NCI-H82 treated with DMSO at 0.1 percent for 48 hours (cell line): ENCODE measurements around the gene TXN2.

Source experiments
- DNase-seq: peaks from one replicate; lab custom pipeline; 2025; ENCODE audit not compliant: unreplicated experiment; lab: John Stamatoyannopoulos, UW

TXN2 gene

DNA sequence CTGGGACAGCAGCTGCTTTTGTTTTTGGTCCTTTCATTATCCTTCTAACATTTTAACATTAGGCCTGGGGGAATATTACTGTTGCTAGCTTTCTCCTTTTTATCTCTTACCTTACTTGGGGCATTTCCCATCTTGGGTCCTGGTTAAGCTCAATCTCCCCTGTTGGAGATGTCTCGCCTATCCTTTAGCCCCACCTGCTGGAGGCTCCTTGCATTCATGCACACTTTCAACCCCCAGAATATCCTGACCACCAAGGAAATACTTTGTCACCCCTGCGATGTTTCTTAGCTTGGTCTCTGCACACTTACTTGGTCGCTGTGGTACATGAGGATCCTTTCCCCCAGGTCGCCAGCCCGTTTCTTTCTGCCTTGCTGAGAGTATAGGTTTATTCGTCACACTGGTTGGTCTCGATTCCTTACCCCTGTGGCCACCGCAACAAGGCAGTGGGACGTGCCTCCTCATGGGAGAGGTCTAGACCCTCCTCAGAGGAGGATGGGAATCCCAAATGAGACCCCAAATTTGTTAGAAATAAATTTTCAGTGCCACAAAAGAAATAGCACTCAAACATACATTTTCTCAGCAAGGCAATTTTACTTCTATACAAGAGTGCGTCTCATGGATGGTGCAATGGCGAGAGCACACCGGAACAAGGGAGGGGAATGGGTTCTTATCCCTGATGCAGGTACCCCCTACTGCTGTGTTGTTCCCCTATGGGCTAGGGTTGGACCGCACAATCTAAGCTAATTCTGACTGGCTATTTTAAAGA is 5.4 kb upstream of the TXN2 start:
- no peak for DNase-seq

- DNase-seq = no peak
These were observed 473 bp downstream of the TXN2 start for GRCh38 chr22:36480941-36481392.

DNA sequence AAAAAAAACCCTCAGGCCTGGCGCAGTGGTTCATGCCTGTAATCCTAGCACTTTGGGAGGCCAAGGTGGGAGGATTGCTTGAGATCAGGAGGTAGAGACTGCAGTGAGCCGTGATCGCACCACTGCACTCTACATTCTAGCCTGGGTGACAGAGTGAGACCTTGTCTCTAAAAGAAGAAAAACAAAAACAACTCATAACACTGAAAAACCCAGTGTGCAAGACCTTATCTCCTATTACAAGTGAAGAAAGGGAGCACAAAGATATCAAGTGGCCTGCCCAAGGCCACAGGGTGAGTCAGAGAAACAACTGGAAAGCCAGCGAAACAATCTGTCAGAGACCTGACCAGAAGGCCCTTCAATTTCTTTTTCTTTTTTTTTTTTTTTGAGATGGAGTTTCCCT is 2.5 kb downstream of the TXN2 start:
- no peak for DNase-seq

DNA sequence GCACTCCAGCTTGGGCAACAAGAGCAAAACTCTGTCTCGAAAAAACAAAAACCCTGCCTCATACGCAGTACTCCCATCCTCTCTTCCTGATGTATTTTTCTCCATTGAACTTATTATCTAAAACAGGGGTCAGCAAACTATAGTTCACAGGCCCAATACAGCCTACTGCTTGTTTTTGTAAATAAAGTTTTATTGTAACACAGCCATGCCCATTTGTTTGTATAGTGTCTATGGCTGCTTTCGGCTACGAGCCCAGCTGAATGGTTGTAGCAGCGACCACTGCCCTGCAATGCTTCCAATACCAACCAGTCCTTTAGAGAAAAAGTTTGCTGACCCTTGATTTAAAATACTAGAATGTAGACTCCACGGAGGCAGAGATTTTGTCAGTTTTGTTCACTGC is 6.1 kb downstream of the TXN2 start:
- DNase-seq = no peak

- DNase-seq = no peak
These were observed 8.8 kb downstream of the TXN2 start for GRCh38 chr22:36472689-36473088.

GRCh38 chr22:36471341-36471821 is 10.1 kb downstream of the TXN2 start:
- DNase-seq = no peak

DNA sequence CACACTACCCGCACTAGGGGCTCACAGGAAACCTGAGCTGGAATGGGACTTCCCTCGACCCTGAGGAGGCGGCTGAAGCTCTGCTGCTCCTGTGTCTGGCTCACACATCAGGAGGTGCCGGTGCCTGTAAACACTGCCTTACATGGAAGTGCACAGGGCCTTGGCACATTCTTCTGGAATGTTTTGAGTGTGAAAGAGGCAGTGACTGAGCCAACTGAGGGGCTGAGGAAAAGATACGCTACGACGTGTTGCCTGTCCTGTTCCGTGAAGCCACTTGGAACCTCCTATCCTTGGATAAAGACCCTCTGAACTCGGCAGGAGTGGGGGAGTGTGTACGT is 10.5 kb downstream of the TXN2 start:
- DNase-seq = no peak

GRCh38 chr22:36470162-36470993 is 11.1 kb downstream of the TXN2 start:
- DNase-seq = peak; percentile 8

GRCh38 chr22:36469094-36469710 is 12.2 kb downstream of the TXN2 start:
- DNase-seq = no peak

- no peak for DNase-seq
These were observed 13.5 kb downstream of the TXN2 start for GRCh38 chr22:36467946-36468345.

DNA sequence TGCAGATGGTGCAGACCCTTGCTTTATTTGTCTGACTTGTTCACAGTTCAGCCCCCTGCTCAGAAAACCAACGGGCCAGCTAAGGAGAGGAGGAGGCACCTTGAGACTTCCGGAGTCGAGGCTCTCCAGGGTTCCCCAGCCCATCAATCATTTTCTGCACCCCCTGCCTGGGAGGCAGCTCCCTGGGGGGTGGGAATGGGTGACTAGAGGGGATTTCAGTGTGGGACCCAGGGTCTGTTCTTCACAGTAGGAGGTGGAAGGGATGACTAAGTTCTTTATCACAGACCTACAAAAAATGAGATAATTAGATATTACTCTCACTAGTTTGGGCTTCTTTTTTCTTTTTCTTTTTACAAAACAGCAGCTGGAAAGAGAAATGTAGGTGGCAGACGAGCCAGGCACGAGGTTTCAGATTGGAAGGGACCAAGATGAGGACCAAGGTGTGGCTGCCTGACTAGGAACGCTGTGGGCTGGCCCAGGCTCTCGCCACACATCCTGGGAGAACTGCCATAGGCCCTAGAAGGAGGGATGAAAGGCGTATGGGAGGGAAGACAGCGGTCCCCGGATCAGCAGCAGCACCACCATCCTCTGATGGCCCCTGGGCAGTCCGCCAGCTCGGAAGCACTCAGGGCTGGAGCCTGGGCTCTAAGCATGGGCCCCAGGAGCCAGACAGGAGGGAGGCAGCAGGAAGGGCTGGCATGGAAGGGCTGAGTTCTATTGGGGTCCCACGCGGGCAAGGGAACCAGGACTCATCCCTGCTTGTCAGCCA is 14.2 kb downstream of the TXN2 start:
- DNase-seq = no peak

- DNase-seq = no peak
These were observed 15.2 kb downstream of the TXN2 start for GRCh38 chr22:36466258-36466657.

- no peak for DNase-seq
These were observed 16.0 kb downstream of the TXN2 start for GRCh38 chr22:36465232-36466021.

GRCh38 chr22:36464715-36465231 is 16.7 kb downstream of the TXN2 start:
- DNase-seq = no peak

- no peak for DNase-seq
These were observed 17.7 kb downstream of the TXN2 start for GRCh38 chr22:36463783-36464184.

- DNase-seq = no peak
These were observed 19.5 kb downstream of the TXN2 start for GRCh38 chr22:36461665-36462649.

- DNase-seq = no peak
These were observed 21.2 kb downstream of the TXN2 start for GRCh38 chr22:36460202-36460601.

DNA sequence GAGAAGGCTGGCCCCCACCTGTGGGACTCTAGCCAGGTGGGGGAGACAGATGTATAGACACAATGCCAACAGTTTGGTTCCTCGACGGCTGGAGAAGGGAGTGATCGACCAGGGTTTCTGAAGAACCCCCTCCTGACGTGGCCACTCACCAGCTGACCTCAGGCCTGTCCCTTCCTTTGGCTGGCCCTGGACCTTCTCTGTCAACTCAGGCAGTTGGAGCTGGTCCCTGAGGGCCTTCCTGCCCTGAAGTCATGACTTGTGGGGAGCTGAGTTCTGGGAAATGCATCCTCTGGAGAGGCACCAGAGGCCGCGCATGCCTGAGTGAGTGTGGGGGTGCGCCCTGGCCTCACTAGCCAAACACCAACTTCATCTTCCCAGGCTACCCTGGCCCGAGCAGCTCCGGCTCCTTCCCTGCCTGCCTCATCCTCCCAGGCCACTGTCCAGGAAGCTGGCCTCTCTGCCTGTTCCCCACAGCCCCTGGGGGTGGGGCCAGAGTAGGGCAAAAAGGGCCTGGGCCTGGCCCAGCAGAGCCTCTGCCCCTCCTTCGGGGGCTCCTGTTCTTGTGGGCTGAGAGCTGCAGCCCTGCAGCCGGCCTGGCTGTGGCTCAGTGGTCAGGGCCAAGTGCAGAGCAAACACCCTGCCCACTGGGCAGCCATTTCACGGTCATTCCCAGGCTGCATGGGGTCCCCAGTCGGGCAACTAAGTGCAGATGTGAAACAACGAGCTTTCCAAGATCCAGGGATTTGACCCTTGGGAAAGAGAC is 23.6 kb downstream of the TXN2 start:
- no peak for DNase-seq
